HEK293 (cell line): ENCODE measurements around the gene PRPF8.

ENCODE experiments used
- CTCF ChIA-PET: fragments of 350-600 bp; formaldehyde crosslinking; extraction: SDS; loops from one replicate; lab custom pipeline; 2021; ENCODE audit warnings: antibody characterized with exemption; lab: Yijun Ruan, JAX
- POLR2A ChIA-PET: fragments of 300-600 bp; formaldehyde crosslinking; extraction: SDS; loops from one replicate; lab custom pipeline; 2020; ENCODE audit warnings: antibody characterized with exemption, inconsistent platforms; lab: Yijun Ruan, JAX
- H3K27ac ChIP-seq: fragments of 200-500 bp; sonication (Bioruptor generic); 2 replicates; pipeline ENCODE4 v1.5.1; 2014; ENCODE audit warnings: low read depth, low read length, control low read depth, inconsistent platforms; ENCODE audit errors: extremely low read depth
- H3K36me3 ChIP-seq, 2 experiments: fragments of 200-500 bp in 1 of 2; sonication (Bioruptor generic) in 1 of 2; 1 replicate in 1 of 2; 2 replicates in 1 of 2; pipeline ENCODE4 v1.5.1; 2014 to 2017; ENCODE audit warnings: inconsistent platforms in 2 of 2, low read length in 2 of 2; ENCODE audit not compliant: control insufficient read depth in 2 of 2, insufficient read depth in 1 of 2
- H3K4me1 ChIP-seq: fragments of 200-500 bp; sonication (Bioruptor generic); 2 replicates; pipeline ENCODE4 v1.5.1; 2014; ENCODE audit warnings: mild to moderate bottlenecking, low read length, inconsistent platforms; ENCODE audit not compliant: control insufficient read depth, insufficient read depth
- H3K4me3 ChIP-seq: 2 replicates; pipeline ENCODE4 v1.5.1; 2011; ENCODE audit warnings: low read depth, mild to moderate bottlenecking, control low read depth, low read length, moderate library complexity
- H3K9me3 ChIP-seq: fragments of 200-500 bp; sonication (Bioruptor generic); 2 replicates; pipeline ENCODE4 v1.5.1; 2014; ENCODE audit warnings: low read depth, low read length, inconsistent platforms; ENCODE audit not compliant: control insufficient read depth, insufficient read depth
- ATF2 ChIP-seq: fragments of 450-650 bp; formaldehyde crosslinking; IDR thresholded peaks from 2 replicates; pipeline ENCODE4 v1.5.1; 2016; ENCODE audit warnings: missing biosample characterization, missing genetic modification characterization, low read depth
- KLF16 ChIP-seq: fragments of 450-650 bp; formaldehyde crosslinking; IDR thresholded peaks from 2 replicates; pipeline ENCODE4 v1.5.1; 2017; ENCODE audit warnings: missing biosample characterization, missing genetic modification characterization
- KLF17 ChIP-seq: fragments of 450-650 bp; formaldehyde crosslinking; IDR thresholded peaks from 2 replicates; pipeline ENCODE4 v1.5.1; 2016; ENCODE audit warnings: missing biosample characterization, missing genetic modification characterization
- ZEB2 ChIP-seq: fragments of 450-650 bp; formaldehyde crosslinking; IDR thresholded peaks from 2 replicates; pipeline ENCODE4 v1.5.1; 2016; ENCODE audit warnings: missing biosample characterization, missing genetic modification characterization
- ZFHX2 ChIP-seq: fragments of 450-650 bp; formaldehyde crosslinking; conservative IDR thresholded peaks from 2 replicates; pipeline ENCODE4 v1.5.1; 2016; ENCODE audit warnings: missing biosample characterization, missing genetic modification characterization
- ZIC2 ChIP-seq: fragments of 450-650 bp; formaldehyde crosslinking; IDR thresholded peaks from 2 replicates; pipeline ENCODE4 v1.5.1; 2016; ENCODE audit warnings: missing biosample characterization, missing genetic modification characterization
- ZNF133 ChIP-seq: fragments of 450-650 bp; formaldehyde crosslinking; IDR thresholded peaks from 2 replicates; pipeline ENCODE4 v1.5.1; 2016; ENCODE audit warnings: missing biosample characterization, missing genetic modification characterization
- ZNF23 ChIP-seq: fragments of 450-650 bp; formaldehyde crosslinking; IDR thresholded peaks from 2 replicates; pipeline ENCODE4 v1.5.1; 2016; ENCODE audit warnings: missing biosample characterization, missing genetic modification characterization, borderline replicate concordance
- ZNF521 ChIP-seq: fragments of 450-650 bp; formaldehyde crosslinking; IDR thresholded peaks from 2 replicates; pipeline ENCODE4 v1.5.1; 2017; ENCODE audit warnings: missing biosample characterization, mild to moderate bottlenecking, missing genetic modification characterization
- ZNF530 ChIP-seq: fragments of 450-650 bp; formaldehyde crosslinking; IDR thresholded peaks from 2 replicates; pipeline ENCODE4 v1.5.1; 2016; ENCODE audit warnings: low read depth, missing biosample characterization, missing genetic modification characterization
- ZNF621 ChIP-seq: fragments of 450-650 bp; formaldehyde crosslinking; IDR thresholded peaks from 2 replicates; pipeline ENCODE4 v1.5.1; 2017; ENCODE audit warnings: missing biosample characterization, missing genetic modification characterization
- ZNF623 ChIP-seq: fragments of 450-650 bp; formaldehyde crosslinking; IDR thresholded peaks from 2 replicates; pipeline ENCODE4 v1.5.1; 2016; ENCODE audit warnings: missing biosample characterization, missing genetic modification characterization
- ZNF830 ChIP-seq: fragments of 450-650 bp; IDR thresholded peaks from 2 replicates; pipeline ENCODE4 v1.5.0; 2018; ENCODE audit warnings: missing biosample characterization, missing genetic modification characterization, low read depth, mild to moderate bottlenecking, moderate library complexity
- ZSCAN4 ChIP-seq: fragments of 450-650 bp; formaldehyde crosslinking; IDR thresholded peaks from 2 replicates; pipeline ENCODE4 v1.5.1; 2017; ENCODE audit warnings: missing biosample characterization, missing genetic modification characterization
- TF ChIP-seq, protein P1 (sequence below): fragments of 450-650 bp; formaldehyde crosslinking; IDR thresholded peaks from 2 replicates; pipeline ENCODE4 v1.5.1; 2016; ENCODE audit warnings: missing biosample characterization, missing genetic modification characterization, borderline replicate concordance
- TF ChIP-seq, protein P2 (sequence below): fragments of 450-650 bp; formaldehyde crosslinking; IDR thresholded peaks from 2 replicates; pipeline ENCODE4 v1.5.1; 2017; ENCODE audit warnings: missing biosample characterization, mild to moderate bottlenecking, missing genetic modification characterization, moderate library complexity

PRPF8 gene

GRCh38 chr17:1607971-1608320 is 76.7 kb downstream of the PRPF8 start:
- CTCF ChIA-PET = interaction anchor here (0.6 to 1.5 kb wide), 3 partner anchors 10 to 181 kb away, joined by 3 to 5 read pairs (median 5); no protein-coding TSS in a partner anchor
- Histone ChIP-seq H3K9me3 (no peaks in the 10 kb centered on the region), H3K4me3 (no peak overlapping the region), H3K4me1 (no peaks in the 10 kb centered on the region), H3K36me3 (no peaks in the 10 kb centered on the region; a peak in 1 of 3 replicates), H3K27ac (no peak overlapping the region)
- POLR2A ChIA-PET = no interaction called here
- TF ChIP-seq ATF2 (tag by site-specific recombination) (no peak), KLF17 (no peak), ZNF830 (tag by site-specific recombination) (no peak), ZNF530 (no peak), ZNF623 (tag by site-specific recombination) (no peak), ZNF23 (tag by site-specific recombination) (no peak), ZSCAN4 (tag by site-specific recombination) (no peak), ZNF521 (tag by site-specific recombination) (no peak), KLF16 (tag by site-specific recombination) (no peak), ZNF133 (tag by site-specific recombination) (no peak), ZEB2 (tag by site-specific recombination) (no peak)
- TF ChIP-seq, protein P1, sequence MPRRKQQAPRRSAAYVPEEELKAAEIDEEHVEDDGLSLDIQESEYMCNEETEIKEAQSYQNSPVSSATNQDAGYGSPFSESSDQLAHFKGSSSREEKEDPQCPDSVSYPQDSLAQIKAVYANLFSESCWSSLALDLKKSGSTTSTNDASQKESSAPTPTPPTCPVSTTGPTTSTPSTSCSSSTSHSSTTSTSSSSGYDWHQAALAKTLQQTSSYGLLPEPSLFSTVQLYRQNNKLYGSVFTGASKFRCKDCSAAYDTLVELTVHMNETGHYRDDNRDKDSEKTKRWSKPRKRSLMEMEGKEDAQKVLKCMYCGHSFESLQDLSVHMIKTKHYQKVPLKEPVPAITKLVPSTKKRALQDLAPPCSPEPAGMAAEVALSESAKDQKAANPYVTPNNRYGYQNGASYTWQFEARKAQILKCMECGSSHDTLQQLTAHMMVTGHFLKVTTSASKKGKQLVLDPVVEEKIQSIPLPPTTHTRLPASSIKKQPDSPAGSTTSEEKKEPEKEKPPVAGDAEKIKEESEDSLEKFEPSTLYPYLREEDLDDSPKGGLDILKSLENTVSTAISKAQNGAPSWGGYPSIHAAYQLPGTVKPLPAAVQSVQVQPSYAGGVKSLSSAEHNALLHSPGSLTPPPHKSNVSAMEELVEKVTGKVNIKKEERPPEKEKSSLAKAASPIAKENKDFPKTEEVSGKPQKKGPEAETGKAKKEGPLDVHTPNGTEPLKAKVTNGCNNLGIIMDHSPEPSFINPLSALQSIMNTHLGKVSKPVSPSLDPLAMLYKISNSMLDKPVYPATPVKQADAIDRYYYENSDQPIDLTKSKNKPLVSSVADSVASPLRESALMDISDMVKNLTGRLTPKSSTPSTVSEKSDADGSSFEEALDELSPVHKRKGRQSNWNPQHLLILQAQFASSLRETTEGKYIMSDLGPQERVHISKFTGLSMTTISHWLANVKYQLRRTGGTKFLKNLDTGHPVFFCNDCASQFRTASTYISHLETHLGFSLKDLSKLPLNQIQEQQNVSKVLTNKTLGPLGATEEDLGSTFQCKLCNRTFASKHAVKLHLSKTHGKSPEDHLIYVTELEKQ (tag by site-specific recombination) = no peak
- TF ChIP-seq, protein P2, sequence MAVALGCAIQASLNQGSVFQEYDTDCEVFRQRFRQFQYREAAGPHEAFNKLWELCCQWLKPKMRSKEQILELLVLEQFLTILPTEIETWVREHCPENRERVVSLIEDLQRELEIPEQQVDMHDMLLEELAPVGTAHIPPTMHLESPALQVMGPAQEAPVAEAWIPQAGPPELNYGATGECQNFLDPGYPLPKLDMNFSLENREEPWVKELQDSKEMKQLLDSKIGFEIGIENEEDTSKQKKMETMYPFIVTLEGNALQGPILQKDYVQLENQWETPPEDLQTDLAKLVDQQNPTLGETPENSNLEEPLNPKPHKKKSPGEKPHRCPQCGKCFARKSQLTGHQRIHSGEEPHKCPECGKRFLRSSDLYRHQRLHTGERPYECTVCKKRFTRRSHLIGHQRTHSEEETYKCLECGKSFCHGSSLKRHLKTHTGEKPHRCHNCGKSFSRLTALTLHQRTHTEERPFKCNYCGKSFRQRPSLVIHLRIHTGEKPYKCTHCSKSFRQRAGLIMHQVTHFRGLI (tag by site-specific recombination) = no peak

DNA sequence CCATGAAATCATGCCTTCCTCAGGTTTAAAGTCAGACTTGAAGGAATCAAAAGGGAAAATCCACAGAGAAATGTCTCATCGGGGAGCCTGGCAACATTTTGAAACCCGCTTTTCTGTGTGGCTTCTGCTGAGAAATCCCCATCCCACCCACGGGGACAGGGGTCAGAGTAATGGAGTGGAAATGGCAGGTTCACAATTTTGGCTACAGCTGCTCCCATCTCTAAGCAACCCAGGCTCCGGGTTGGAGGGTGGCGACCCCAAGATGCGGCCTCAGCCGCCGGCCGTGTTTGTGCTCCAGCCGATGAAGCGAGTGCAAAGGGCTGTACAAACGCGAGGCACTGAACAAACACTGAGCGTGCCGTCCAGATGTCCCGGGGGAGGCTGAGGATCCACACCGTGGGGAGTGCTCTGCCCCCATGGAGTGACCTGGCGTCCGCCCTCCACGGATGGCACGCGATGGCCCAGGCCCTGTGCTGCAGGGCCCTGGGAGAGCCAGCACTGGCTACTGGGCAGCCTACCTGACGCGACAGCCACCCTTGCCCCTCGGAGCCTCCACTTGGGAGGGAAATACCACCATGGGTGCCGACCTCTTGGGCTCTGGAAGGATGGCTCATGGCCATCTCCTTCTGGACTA is 78.2 kb downstream of the PRPF8 start:
- Histone ChIP-seq H3K4me1 (no peaks in the 10 kb centered on the region), H3K27ac (no peak overlapping the region), H3K9me3 (no peaks in the 10 kb centered on the region), H3K4me3 (no peak overlapping the region), H3K36me3 (no peaks in the 10 kb centered on the region; a peak in 1 of 3 replicates)
- ChIA-PET CTCF (interaction anchor here (0.6 kb wide), 1 partner anchor 33 kb away, joined by 3 read pairs; no protein-coding TSS in a partner anchor), POLR2A (interaction anchor here (0.6 kb wide), 2 partner anchors 24 to 179 kb away, joined by 3 to 4 read pairs; no protein-coding TSS in a partner anchor)
- TF ChIP-seq ZNF621 (tag by site-specific recombination) (no peak), ZIC2 (tag by site-specific recombination) (0 out of 2 replicates have a peak, but pooled peaks have one; percentile 25), ZFHX2 (tag by site-specific recombination) (peak; percentile 36; the same call in 1 of the 2 replicates)
